Activated gamma-delta T cell treated with anti-CD3 and anti-CD28 coated beads, Interleukin-2, amount 50 U/mL, for 16 hours (primary cell): ENCODE measurements around the gene JAZF1.
"Not testable (repeated sequence)": the region's sequence is repeated elsewhere in the genome, so short reads cannot be mapped to it uniquely, and the experiment has no call there.

Experiments used
- DNase-seq: peaks from one replicate; pipeline ENCODE4 v3.0.0-alpha.2; 2020; ENCODE audit warnings: low read depth

The JAZF1 gene

DNA sequence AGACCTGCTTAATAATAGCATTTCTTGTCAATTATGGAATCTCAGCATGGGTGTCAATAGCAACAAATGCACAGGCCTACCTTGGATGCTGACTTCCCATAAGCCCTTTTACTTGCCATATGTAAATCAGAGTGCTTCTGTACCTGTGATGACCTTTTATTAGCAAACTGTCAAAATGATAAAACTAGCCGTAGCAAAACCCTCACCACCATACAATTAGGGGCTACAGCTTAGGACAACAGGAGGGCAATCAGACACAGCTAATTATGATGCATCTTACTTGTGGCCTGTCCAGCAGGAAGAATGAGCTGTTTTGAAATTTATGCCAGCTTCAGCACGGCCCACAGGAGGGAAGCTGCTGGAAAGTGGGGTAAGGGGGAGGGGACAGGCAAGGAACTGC lies 239.1 kb downstream of the JAZF1 start:
- no peak for DNase-seq

DNA sequence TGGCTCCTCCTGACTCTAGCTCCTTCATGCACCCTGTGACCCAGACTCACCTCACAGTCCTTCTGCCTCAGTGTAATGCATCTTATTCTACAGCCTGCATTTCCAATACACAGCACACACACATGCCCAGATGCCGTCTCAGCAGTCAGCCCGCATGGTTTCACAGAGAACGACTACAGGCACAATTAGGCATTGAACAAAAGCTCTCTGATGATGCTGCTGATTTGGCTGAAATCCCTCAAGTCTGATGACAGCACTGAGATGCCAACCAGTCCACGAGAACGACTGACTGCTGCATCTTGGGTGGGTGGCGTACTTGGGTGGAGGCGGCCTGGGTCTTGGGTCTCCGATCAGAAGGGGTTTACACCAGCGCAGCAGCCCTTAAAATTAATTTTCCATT lies 240.3 kb downstream of the JAZF1 start:
- DNase-seq = no peak

DNA sequence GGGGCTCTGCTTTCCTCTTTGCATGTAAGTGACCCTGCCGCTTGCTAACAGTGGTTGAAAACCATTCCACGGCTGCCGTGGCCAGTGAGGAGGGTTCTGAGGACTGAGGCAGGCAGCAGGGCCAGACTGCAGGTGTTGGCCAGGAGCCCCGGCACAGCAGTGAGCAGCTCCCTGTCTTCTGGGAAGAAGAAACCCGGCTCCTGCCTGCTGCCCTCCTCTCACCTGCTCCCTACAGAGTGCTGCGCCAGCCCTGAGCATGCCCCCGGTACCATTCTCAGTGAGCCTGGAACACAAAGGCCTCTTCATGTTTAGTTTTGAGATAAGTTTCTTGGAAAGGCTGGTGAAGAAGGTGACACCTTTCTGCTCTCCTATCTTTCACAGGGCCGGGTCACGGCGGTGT lies 240.7 kb downstream of the JAZF1 start:
- DNase-seq = no peak

DNA sequence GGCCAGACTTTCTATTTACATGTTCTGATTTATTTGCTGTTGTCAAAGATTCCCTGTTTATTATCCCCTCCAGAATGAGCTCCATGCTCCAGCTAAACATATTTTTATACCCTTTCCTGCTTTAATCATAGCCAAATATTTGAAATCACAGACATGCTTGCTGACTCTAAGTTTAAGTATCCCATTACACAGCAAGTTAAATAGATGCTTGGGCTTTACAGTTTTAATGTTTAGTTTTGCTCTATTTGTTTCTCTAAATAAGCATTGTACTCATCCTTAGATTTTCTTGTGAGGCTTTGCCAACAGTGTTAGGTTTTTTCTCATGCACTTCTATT lies 243.9 kb downstream of the JAZF1 start:
- DNase-seq = no peak

DNA sequence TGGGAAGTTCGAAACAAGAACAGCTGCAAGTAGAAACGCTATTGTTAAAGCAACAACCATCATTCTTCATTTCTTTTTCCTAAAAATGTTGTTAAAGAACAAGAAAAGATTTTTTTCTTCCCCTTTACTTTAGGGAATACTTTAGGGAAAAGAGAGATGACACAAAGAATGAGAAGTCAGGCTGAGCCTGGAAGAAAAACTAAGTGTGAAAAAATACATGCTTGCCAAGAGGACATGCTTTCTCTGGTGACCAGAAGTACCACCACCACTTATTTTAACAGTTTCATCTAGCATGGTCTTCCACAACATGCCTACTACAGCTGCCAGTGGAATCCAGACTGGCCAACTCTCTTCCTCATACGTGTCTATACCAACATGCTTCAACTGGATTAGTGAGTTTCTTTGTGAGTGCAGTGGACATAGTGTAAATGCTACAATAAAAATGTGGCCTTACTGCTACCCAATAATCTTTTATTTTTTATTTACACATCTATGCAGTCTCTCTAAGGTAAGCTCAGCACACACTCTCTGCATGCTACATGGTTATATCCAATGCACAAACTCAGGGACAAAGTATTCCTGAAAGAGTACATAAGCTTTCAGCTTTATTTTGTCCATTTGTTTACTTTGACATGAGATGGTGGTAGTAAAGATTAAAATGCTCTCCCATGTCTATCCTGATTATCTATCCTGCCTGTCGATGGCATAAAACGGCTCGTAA lies 244.4 kb downstream of the JAZF1 start:
- DNase-seq = no peak

DNA sequence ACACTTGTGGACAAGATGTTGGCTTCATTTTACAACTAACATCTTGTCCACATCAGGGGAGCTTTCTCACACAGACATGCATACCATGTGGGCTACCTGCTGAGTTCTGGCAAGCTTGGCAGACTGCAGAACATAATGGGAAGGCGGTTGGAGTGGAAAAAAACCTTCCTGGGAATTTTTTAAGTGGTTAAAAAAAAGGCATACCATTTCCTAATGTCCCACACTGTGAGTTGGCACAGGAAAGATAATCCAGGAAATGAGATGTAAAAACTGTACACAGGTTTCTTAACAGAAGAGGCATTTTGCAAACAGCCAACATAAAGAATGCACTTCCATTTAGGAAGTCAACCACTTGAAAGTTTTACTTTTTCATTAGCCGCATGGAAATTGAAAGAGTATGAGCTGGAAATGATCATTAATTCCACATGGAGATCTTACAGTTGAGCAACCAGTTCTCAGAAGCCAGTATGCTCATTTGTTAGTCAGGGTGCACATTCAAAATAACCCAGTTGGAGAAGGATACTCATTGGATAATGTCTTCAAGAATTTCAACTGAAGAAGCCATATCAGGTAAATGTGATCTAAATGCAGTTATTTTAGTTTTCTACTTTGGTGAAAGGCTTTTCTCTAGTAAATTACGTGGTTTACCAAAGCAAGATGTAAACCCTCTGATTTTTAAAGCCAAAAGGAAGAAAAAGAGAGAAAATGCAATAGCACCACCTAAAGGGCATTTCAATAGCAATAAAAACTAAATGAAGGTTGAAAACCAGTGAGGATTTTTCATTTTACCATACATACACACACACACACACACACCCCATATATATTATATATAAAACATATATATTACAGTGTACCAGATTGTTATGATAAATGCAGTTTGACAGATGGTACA lies 246.7 kb downstream of the JAZF1 start:
- no peak for DNase-seq

DNA sequence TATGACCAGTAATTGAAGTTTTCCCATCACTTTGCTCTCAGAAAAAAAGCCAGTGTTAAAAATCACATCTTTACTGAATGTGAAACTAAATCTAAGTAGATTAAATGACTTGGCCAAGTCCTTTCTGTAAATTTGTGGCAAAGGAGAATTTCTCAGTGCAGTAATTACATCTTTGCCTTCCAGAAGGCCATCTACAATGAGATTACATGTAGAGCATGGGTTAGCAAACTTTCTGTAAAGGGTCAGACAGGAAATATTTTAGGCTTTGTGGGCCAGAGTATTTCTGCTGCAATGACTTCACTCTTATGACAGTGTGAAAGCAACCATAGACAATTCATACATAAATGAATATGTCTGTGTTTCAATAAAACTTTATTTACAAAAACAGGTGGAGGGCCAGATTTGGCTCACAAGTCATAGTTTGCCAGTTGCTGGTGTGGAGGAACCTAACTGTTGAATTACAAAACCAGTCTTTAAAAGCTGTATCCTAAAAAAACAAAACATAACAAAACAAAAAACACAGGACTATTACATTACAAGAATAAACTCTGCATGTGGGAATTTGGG lies 249.6 kb downstream of the JAZF1 start:
- no peak for DNase-seq

DNA sequence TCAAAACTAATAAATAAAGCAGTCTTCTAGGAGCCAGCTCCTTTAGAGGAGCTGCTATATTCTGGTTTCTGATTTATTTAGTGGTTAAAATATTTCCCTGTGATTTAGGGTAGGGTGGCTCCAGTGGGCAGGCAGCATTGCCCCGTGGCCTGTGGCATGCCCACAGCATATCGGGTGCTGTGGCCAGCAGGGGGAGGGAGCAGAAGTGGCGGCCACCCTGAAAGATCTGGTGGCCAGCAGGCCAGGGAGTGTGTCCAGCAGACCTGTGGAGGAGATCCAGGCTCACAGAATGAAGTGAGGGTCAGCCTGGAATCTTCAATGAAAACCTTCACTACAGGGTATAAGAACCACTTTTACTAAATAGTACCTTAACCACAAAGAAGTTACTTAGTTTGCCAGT lies 251.5 kb downstream of the JAZF1 start:
- no peak for DNase-seq

DNA sequence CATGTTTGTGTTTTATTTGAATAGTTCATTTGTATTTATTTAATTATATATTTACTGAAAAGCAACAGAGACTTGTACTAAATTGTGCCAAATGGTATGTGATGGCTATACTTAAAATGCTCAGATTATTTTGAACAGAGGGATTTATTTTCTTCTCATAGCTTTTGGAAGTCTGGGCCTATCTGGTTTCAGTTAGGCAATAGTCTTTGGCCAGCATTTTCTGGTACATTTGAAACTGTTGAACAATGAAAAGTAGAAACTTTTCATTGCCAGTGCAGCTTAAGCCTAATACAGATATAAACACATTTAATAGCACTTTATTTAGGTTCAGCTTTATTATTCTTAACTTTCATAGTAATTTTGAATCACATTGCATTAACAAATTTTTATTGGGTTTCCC lies 252.6 kb downstream of the JAZF1 start:
- no peak for DNase-seq

DNA sequence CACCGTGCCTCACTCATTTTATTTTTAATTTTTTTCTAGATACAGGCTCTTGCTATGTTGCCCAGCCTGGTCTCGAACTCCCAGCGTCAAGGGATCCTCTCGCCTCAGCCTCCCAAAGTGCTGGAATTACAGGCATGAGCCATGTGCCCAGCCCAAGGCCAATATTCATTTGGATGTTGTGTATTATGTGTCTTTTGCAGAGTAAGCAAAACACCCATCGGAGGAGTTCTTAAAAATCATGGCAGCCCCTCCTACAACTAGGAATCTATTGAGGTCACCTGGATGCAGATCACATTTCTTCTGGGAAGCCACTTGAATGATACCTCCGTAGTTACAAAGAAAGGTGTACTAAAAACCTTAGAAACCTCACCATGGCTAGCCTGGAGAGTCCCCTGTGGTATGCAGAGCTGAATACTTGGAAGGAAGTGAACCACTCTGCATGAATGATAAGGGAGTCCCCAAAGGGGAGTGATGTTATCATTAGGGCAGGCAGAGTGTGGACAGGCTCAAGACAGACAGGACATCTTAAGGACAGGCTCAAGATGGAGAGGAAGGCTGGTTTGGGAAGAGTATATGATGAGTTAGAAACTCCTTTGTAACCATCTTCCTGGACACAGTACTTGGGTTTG lies 254.9 kb downstream of the JAZF1 start:
- no peak for DNase-seq

DNA sequence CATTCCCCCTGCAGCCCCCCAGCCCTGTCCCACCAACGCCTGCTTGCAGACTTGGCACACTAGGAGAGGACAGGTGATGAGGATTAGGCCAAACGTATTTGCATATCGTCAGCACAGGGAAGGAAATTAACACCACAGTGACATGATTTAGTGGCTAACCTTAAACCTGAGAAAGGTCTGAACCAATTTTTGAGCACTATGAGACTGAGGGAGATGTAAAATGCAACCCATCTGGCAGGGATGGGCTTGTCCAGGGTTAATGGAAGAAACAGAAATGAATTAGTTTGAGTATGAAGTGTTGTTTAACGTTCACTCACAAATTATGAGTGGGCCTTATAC lies 257.0 kb downstream of the JAZF1 start:
- DNase-seq = no peak

DNA sequence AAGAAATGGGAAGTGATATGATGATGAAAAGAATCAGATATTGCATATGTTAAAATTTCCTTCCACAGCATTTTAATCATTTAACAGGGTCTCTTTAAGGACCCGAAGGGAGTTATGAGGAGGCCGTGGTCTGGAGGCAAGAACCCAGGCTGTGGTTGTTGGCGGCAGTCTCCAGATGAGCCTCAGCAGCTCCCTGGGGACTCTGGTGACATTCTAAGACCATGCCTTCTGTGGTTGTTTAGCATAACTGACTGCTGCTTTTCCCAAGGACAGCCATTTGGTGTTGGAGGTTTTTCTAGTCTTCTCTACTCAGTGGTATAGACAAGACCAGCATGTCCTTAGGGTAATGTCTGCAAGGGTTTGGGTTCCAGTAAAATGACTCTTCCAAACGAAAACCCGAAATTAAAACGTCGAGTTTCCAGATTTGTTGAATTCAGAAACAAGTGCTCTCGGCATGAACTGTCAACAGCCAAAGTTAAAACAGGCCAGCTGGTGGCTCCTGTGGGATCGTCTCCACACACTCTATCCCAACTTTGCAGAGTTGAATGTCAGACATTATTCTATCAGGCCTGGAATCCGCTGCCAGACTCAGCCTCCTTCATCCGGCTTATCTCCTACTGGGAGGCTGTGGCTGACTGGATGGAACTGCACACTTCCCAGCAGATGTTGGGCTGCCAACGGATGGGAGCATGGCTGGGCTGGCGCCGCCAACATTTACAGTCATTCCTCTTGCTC lies 257.5 kb downstream of the JAZF1 start:
- no peak for DNase-seq

DNA sequence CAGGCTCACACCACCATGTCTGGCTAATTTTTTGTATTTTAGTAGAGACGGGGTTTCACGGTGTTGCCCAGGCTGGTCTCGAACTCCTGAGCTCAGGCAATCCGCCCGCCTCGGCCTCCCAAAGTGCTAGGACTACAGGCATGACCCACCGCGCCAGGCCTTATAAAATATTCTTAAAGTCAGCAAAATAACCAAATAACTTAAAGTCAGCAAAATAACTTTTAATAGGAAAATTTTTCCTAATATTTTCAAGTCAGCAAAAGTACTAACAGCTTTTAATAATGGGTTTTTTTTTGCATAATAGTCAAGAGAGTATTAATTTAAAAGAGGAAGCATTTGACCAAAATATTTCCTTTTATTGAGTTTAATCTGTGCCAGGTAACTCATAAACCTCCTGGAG lies 258.2 kb downstream of the JAZF1 start:
- not testable (repeated sequence) for DNase-seq

DNA sequence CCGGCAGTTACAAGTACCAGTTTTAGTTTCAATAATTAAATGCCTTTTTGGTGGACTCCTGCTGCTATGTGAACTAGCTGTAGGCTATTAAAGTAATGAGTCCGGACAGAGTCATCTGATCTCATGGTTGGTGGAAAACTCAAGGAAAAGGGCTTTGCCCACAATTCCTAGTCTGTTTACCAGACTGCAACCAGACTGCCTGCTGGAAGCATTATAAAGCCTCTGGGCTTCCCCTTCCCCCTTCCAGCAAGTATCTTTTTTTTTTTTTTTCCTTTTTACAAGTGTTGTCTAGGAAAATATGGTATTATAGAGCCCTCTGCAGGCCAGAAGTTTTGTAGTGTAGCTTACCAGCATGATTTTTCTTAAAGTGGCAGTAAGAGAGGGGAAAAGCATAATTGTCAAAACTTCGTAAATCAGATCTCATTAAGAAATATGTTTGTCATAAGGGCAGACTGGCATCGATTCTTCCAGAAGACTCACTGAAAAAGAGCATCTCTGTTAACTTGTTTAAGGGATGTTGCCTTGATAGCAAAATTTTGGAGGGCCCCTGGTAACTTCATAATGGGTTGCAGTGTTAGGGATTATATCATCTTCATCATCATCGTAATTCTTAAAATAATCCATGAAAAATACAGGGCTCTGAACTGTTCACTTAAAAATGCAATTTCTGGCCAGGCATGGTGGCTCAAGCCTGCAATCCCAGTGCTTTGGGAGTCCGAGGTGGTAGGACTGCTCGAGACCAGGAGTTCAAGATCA lies 259.3 kb downstream of the JAZF1 start:
- no peak for DNase-seq

DNA sequence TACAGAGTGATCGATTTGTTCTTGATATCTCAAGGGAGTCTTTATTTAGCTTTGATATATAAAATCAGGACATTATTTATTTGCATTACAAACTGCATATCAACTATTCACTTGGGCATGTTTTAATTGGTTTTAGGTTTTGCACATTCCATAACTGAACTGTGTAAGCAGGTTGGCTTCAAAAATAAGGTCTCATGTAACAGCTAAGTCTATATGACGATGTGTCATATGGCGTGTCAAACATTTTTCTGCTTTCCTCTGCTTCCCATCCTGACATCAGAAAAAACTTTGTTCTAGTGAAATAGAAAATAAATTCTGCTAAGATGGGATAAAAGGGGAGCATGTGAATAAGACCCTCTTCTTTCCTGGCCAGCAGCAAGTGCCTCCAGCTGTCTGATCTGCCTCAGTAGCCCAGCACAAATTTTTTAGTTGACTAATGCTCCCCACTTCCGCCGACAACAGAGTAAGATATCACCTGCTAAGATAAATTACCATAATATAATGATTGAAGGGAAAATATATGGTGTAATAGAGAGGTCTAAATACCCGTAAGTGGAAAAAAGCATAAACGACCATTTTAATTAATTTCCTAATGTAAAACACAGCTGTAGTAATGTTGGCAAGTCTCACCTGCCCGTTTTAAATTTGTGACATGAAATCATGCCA lies 260.2 kb downstream of the JAZF1 start:
- DNase-seq = no peak

DNA sequence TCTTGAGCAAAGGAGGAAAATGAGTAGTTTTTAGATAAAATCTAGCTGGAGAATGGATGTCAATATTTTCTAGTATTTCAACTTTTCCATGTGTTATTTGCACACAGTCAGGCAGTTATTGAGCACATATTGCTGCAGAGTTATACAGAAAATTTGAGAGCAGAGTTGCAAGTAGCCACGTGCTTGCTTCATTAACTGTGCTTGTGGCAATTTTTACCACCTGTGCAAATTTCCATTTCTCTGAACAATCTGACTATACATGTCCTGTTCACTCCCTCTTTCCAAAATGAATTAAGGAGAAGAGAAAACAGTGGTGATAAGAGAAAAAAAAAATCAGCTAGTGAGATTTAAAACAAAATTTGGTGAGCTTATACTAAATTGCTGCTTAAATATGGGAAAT lies 262.1 kb downstream of the JAZF1 start:
- DNase-seq = no peak

DNA sequence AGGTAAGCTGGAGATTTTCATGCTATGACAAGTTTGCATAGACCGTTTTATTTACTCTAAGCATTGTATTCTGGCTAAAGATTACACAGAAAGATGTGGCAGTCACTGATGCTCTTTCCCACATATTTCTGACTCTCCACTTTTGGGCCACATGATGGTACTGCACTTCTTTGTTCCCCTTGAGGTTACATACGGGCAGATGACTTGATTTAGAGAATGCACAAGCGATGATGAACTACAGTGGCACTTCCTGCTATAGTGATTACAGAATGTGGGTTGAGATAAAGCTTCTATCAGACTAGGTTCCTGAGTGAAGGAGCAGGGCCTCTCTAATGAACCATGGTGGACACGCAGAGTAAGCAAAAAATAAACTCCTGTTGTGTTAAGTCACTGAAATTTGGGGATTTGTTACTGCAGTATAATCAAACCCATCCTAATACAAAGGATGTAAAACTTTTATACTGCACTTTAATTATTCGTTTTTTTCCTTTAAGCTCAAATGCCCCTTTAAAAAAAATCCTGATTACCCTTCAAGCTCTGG lies 262.8 kb downstream of the JAZF1 start:
- DNase-seq = no peak

DNA sequence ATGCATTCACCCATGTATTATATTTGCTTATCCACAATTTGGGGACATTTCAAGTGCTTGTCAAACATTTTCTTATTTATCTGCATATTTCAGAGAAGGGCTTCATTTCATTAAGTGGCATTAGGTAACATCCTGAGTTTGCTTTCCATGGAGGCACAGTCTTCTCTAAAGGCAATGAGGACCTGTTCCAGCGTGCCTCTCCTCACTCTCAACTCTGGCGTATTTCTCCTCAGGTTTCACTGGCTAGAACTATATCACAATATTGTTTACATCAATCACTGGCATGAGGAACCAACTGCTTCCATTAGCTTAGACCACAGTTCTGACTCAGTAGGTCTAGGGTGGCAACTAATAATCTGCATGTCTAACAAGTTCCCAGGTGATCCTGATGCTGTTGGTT lies 263.5 kb downstream of the JAZF1 start:
- DNase-seq = no peak

DNA sequence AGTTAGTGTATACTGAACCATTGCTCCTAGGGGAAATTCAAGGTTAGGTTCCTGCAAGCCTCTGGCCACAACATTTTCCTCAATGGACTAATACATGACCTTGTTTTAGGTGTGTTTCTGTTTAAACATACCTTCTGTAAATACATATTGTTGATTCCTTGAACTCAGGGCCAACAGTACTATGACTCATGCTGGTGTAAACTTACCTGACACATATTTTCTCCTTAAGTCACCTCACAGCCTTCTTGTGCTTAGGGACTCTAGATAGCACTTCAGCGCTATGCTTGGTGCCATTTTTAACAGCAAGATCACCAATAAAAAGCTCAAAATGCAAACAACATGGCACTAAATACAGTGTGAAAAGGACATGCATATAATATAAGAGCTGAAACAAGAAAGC lies 264.2 kb downstream of the JAZF1 start:
- DNase-seq = no peak

DNA sequence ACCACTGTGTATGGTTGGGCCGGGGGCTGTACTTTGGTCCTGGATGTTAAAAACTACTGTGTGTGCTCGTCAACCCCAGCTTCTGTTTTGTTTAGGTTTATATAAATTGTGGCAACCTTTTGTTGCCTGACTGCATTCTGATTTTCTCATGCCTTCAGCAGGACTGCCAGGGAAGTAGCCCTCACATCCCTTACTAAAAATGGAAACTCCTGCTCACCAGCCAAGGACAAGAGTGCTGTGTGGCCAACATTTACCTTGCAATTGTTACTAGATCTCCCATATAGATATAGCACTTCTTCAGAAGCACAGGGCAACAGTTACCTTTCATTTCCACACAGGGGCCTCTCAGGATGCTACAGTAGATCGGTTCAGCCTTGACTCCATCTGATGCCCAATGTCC lies 266.2 kb downstream of the JAZF1 start:
- no peak for DNase-seq

DNA sequence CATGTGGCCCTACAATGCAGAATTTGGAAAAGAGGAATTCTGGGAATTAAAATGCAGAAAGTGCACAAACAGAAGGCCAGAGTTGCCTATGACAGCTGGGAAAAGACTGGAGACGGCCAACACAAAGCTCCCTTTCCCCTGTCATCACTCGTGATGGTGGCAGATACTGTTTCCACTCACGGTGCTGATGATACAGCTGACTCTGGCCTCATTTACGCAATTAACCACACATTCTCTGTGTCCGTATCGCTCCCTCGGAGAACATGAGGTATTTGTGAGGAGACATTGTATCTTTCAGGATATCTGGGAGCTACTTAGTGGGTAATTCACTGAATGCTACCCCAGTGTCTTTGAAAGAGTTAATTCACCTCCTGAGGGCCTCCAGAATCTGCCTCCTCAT lies 267.8 kb downstream of the JAZF1 start:
- no peak for DNase-seq
